ENCODE data around the gene SLC10A3.

Gene SLC10A3

GRCh38 chrX:154468217-154468616, 22.2 kb downstream of the SLC10A3 start (continued):
- TF ChIP-seq SCRT1 (tag by site-specific recombination; IDR thresholded peaks at IDR 0.05; ENCODE audit: borderline replicate concordance) (no peak), ZNF133 (tag by site-specific recombination; IDR thresholded peaks at IDR 0.05) (no peak), ZNF366 (tag by site-specific recombination; conservative IDR thresholded peaks at IDR 0.05) (no peak), KLF1 (tag by site-specific recombination; IDR thresholded peaks at IDR 0.05) (no peak)

GRCh38 chrX:154467556-154467955, 22.9 kb downstream of the SLC10A3 start:
- TF ChIP-seq ZNF843 (tag by site-specific recombination; IDR thresholded peaks at IDR 0.05), result no peak
- TF ChIP-seq ZNF76 (tag by site-specific recombination; IDR thresholded peaks at IDR 0.05; ENCODE audit: borderline replicate concordance, low read depth), result no peak
- no peak for TF ChIP-seq TRIM28 (IDR thresholded peaks at IDR 0.05; ENCODE audit: borderline replicate concordance, low read length)
- no peak for TF ChIP-seq KLF7 (tag by site-specific recombination; IDR thresholded peaks at IDR 0.05; ENCODE audit: borderline replicate concordance)
- no peak for TF ChIP-seq ZNF658 (tag by site-specific recombination; IDR thresholded peaks at IDR 0.05)
- no peak for TF ChIP-seq ZFHX2 (tag by site-specific recombination; conservative IDR thresholded peaks at IDR 0.05)
- no peak for TF ChIP-seq GLIS1 (tag by site-specific recombination; IDR thresholded peaks at IDR 0.05)
- no peak for TF ChIP-seq MZF1 (tag by site-specific recombination; IDR thresholded peaks at IDR 0.05; ENCODE audit: borderline replicate concordance)
- TF ChIP-seq BCL11B (tag by site-specific recombination; IDR thresholded peaks at IDR 0.05; ENCODE audit: low read depth), result no peak
- no peak for TF ChIP-seq ZNF350 (tag by site-specific recombination; IDR thresholded peaks at IDR 0.05)
- no peak for TF ChIP-seq ZSCAN23 (tag by site-specific recombination; IDR thresholded peaks at IDR 0.05)
- TF ChIP-seq ZNF324 (tag by site-specific recombination; IDR thresholded peaks at IDR 0.05), result no peak
- TF ChIP-seq ZNF600 (tag by site-specific recombination; IDR thresholded peaks at IDR 0.05), result no peak
- TF ChIP-seq ZNF19 (tag by site-specific recombination; IDR thresholded peaks at IDR 0.05; ENCODE audit: low read depth), result no peak
- no peak for TF ChIP-seq ZNF184 (tag by site-specific recombination; IDR thresholded peaks at IDR 0.05)
- TF ChIP-seq ZNF747 (tag by site-specific recombination; IDR thresholded peaks at IDR 0.05), result no peak
- TF ChIP-seq ZBTB21 (tag by site-specific recombination; IDR thresholded peaks at IDR 0.05), result no peak
- ChIA-PET POLR2A (interaction anchor here (1.5 kb wide), 1 partner anchor 8 kb away, joined by 4 read pairs; no protein-coding TSS in a partner anchor), CTCF (interaction anchor here (0.5 kb wide), 1 partner anchor 522 kb away, joined by 4 read pairs; no protein-coding TSS in a partner anchor)
- Histone ChIP-seq H3K4me3 (ENCODE audit: low read depth, low read length) (no peak overlapping the region), H3K27ac (ENCODE audit: extremely low read depth, low read depth, low read length) (no peak overlapping the region), H3K36me3 (ENCODE audit: control insufficient read depth in 2 of 2, insufficient read depth in 1 of 2, low read length in 2 of 2) (peaks cover 0 to 97% of the 10 kb centered on the region in 2 experiments; a peak in 1 of 3 replicates), H3K9me3 (ENCODE audit: control insufficient read depth, insufficient read depth, low read depth, low read length) (no peaks in the 10 kb centered on the region), H3K4me1 (ENCODE audit: control insufficient read depth, insufficient read depth, low read length) (no peaks in the 10 kb centered on the region)

GRCh38 chrX:154466907-154467306, 23.5 kb downstream of the SLC10A3 start:
- Histone ChIP-seq H3K4me1 (ENCODE audit: control insufficient read depth, insufficient read depth, low read length) (no peaks in the 10 kb centered on the region), H3K4me3 (ENCODE audit: low read depth, low read length) (no peak overlapping the region), H3K36me3 (ENCODE audit: control insufficient read depth in 2 of 2, insufficient read depth in 1 of 2, low read length in 2 of 2) (peaks cover 0 to 97% of the 10 kb centered on the region in 2 experiments; a peak in 1 of 3 replicates), H3K9me3 (ENCODE audit: control insufficient read depth, insufficient read depth, low read depth, low read length) (no peaks in the 10 kb centered on the region), H3K27ac (ENCODE audit: extremely low read depth, low read depth, low read length) (no peak overlapping the region)
- ChIA-PET CTCF (no interaction called here), POLR2A (interaction anchor here (0.6 kb wide), 1 partner anchor 24 kb away, joined by 3 read pairs; no protein-coding TSS in a partner anchor)
- TF ChIP-seq KLF9 (tag by site-specific recombination; IDR thresholded peaks at IDR 0.05; ENCODE audit: low read depth), result no peak
- no peak for TF ChIP-seq ZNF184 (tag by site-specific recombination; IDR thresholded peaks at IDR 0.05)
- no peak for TF ChIP-seq ZNF202 (tag by site-specific recombination; IDR thresholded peaks at IDR 0.05; ENCODE audit: borderline replicate concordance)
- no peak for TF ChIP-seq PRDM2 (tag by site-specific recombination; IDR thresholded peaks at IDR 0.05; ENCODE audit: borderline replicate concordance)
- no peak for TF ChIP-seq OSR2 (tag by site-specific recombination; IDR thresholded peaks at IDR 0.05)
- TF ChIP-seq ZBTB11 (tag by site-specific recombination; conservative IDR thresholded peaks at IDR 0.05; ENCODE audit: low read depth), result no peak
- no peak for TF ChIP-seq ZNF112 (tag by site-specific recombination; IDR thresholded peaks at IDR 0.05)
- TF ChIP-seq ZNF785 (tag by site-specific recombination; IDR thresholded peaks at IDR 0.05), result no peak

Data from HEK293 (cell line).